Suppressor macrophage (primary cell): ENCODE data around the gene RBBP8NL.
A peak's percentile ranks its signal among the peaks of the same experiment; 100 is the strongest.

Source experiments
- DNase-seq, 4 experiments: peaks; one replicate each; pipeline ENCODE4 v3.0.0-alpha.2; 2020 to 2022

Gene RBBP8NL

DNA sequence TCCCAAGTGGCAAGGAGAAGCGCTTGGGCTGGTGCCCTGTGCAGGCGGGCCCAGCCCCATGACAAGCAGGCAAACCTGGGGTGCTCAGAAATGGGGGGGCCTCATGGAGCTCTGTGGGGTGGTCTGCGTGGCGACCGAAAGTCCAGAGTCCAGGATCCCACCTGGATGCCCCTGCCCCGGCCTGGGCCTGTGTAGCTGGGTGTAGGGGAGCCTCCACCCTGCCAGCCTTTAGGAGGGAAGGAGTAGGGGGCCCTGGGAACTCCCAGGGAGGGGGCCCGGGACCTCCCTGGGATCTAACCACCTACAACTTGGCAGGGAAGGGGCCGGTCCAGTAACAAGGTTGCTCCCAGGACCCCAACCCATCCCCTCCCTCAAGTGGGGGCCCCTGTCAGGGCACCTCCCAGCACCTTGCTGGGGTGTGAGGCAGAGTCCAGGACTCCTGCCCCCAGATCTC lies 55.7 kb downstream of the RBBP8NL start:
- DNase-seq: no peak

DNA sequence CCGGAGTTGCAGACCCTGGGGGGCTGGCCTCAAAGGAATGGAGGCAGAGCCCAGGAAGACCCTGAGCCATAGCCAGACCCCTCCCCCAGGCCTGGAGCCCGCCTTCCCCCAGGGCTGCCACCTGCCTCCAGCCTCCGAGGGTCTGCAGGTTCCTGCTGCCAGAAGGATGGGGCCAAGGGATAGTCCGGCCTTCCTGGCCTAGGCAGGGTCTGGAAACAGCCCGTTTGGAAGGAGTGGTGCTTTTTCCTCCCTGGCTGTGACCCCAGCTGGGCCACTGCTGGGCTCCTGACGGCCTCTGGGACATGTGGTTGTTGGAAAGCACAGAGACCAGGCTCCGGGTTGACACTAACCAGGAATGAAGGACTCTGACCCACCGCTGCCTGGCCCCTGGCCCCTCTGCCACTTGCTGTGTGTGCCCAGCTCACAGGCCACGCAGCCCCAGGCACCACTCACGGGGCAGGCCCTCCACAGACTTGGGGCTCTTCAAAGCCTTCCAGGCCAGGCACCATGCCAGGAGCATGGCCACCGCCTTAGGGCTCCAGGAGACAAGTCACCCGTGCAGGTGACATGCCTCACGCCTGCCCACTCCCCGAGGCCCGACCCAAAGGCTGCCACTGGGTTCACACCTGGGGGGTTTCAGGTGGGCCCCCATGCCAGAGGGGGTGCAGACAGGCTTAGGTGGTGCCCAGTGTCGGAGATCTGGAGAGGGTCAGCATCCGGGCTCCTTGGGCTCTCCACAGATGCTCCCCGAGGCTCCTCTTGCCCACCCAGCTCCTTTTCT lies 56.3 kb downstream of the RBBP8NL start:
- DNase-seq: no peak

DNA sequence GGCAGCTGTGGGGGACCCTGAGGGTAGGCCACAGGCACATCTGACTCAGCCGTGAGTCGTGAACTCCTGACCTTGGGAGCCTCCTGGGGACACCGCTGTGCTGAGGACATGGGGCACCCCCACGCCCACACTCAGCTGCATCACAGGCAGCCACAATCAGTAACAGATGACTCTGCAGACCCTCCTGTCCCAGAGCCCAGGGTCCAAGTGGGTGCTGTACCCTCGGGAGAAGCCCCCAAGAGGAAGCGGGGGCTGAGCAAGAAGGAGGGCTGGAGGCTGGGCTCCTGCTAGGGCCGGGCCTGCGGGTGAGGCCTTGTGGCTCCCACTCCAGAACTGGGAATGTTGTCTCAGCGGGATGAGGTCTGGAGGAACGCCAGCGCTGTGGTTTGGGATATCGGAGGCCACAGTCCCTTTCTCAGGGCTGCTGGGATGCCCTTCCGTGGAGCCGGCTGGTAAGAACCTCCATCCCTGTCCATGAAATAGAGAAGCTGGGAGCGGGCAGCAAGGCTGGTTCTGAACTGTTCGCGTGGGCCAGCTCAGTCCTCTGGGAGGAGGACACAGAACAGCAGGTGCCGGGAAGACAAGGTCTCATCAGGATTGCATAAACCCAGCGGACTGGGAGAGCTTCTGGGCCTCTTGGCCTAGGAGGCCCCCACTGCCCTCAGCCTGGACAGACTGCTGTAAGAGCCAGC lies 57.1 kb downstream of the RBBP8NL start:
- DNase-seq: peak; percentile 59 to 79 (median 72)

DNA sequence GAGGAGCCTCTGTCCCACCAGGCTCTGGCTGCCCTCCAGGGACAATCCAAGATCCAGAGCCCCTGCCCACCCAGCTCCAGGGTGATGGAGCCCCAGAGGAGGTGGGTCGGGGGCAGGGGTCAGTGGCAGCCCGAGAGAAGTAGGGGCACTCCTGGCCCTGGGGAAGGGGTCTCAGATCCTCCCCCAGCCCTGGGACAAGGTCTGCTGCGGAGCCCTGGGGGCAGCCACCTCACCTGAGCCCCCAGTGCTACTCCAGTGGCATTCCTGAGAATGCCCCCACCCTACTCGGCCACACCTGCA lies 57.6 kb downstream of the RBBP8NL start:
- no peak for DNase-seq

DNA sequence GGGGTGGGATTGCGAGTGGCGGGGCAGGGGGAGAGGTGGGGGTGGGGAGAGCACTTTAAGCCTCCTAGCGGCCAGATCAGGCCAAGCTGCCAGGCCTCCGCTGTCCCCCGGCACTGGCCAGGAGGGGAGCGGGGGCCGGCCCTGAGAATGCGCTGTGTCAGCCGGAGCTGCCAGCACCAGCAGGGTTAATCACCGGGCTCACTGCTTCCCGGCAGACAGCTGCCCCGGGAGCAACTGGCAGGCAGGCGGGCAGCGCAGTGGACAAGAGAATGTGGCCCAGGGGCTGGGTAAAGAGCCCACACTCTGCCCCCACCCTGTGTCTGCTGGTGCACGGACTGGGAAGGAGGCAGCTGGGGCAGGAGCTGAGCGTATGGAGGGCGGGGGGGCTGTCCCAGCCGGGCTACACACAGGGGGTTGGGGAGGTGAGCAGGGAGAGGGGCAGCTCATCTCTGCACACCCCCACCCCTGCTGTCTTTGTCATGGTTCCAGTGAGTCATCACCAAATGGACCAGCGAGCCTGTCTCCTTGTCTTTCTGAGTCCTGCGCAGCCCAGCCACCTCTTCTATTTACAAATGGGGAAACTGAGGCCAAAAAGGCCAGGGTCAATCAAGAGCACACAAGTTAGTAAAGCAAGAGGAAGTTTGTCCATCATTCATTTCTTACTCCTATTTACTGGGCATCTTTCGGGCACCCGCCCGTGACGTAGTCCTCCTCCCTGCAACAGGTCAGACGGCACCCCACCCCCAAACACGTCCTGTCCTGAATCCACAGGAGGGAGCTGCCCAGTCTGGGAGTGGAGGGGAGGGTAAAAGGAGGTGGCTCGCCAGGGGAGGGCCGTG lies 58.1 kb downstream of the RBBP8NL start:
- peak in 3 of 4 experiments; percentile 30 to 54 (median 40) for DNase-seq

DNA sequence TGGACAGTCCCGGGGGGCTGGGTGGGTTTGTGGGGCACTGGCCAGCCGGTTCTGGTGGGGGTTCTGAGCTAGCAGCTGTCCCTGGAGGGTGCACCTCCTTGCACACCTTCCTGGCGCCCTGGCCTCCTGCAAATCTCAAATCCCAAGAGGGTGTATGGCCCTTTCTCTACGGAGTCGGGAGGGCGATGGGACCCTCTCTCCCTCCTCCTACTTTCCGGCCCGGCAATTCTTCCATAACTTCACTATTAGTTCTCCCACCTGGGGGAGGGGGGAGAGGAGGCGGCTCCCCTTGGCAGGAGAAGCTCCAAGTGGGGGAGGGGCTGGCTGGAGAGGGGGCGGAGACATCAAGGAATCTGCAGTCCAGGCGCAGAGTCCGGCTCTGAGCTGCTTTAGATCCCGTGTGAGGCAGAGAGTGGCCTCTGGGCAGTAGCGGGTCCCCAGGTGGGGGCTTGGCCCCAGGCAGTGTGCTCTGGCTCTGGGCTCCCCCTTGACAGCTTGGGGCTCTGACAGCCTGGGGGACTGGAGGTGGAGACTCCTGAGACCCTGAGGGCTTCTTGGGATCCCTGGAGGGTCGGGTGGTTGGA lies 58.9 kb downstream of the RBBP8NL start:
- no peak for DNase-seq

DNA sequence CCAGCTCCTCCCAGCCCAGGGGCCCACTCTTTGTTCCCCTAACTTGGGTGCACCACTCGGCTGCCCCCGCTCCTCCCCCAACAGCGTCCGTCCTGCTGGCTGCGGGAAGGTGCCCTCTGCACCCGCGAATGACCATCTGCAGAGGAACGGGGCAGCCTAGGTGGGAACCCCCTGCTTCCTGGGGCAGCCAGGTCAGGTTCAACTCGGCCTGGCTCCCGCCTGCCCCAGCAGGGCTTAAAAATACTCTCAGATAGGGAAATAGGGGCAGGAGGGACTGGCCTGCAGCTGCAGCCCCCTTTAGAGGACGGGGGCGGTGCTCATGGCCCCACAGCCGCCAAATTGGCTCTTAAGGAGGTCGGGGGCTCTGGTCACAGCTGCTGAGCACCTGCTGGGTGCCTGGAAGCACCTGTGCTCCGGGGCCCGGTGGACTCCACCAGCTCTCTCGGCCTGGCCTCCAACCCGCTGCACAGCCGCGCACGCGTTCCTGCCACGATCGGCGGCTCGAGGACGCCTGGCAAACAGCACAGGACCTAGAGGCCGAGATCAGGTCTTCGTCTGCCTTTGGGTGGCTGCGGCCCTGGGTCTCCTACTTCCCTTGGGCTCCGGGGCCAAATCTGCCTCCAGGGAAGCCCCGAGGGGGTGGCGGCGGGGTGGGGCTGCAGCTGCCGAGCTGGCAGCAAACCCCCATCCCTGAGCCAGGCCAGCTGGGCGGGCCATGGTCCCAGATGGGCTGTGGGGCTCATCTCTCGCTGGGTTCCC lies 59.5 kb downstream of the RBBP8NL start:
- DNase-seq: peak in 2 of 4 experiments; percentile 25 to 33

DNA sequence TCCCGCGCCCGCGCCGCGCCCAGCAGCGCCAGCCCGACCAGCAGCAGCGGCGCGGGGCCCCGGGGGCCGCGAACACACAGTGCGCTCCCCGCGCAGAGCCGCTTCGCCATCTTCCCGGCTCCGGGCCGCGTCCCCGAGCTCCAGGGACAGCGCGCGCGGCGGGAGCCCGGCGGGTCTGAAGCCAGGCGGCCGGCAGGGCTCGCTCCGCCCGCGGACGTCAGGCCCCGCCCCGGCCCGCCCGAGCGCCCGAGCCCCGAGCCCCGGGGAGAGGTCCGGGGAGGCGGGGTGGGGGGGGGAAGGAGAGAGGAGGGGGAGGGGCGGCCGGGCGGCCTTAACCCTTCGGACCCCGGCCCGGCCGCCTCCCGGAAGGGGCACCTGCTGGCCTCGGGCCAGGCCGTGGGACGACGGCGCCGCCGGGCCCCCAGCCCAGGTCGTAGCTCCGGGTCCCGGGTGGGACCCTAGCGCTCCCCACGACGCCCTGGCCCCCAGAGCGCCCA lies 60.2 kb downstream of the RBBP8NL start, which contains the start of gene LAMA5:
TSS of gene LAMA5 (minus strand) at position 177 of the 497 bp plus-strand sequence. CDS start at position 110, 67 bp downstream.
- DNase-seq: peak; percentile 41 to 80 (median 56)

DNA sequence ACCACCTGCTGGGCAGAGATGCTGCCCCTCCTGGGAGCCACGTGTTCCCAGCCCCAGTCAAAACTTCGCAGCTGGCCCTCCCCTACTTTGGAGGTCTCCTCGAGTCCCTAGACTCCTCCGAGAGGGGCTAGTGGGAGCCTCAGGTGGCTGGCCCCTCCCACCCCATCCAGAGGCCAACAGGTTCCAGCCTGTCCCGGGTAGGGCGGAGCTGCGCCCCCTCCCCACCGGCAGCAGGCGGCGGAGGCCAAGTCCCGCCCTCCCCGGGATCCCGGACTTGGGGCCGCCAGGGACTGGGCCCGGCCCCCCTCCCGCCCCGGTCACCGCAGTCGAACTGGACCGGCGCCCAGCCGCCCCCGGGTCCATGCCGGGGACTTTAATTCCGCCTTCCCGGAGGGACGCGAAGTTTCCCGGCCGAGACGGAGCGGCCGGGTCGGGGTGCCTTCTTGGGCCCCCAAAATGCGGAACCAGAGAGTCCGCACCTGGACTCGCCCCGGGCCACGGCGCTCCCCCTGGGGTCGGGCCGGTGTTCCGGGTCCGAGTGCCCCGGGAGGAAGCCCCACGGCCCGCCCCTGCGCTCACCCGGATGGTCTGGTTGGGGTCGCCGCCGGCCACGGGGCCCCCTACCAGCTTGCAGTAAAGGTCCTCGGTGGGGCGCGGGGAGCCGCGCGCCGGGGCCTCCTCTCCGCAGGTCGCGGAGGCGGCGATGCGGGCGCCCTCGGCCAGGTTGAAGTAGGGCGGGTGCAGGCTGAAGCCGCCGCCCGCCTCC lies 60.8 kb downstream of the RBBP8NL start:
- peak in 2 of 4 experiments; percentile 12 to 30 for DNase-seq

DNA sequence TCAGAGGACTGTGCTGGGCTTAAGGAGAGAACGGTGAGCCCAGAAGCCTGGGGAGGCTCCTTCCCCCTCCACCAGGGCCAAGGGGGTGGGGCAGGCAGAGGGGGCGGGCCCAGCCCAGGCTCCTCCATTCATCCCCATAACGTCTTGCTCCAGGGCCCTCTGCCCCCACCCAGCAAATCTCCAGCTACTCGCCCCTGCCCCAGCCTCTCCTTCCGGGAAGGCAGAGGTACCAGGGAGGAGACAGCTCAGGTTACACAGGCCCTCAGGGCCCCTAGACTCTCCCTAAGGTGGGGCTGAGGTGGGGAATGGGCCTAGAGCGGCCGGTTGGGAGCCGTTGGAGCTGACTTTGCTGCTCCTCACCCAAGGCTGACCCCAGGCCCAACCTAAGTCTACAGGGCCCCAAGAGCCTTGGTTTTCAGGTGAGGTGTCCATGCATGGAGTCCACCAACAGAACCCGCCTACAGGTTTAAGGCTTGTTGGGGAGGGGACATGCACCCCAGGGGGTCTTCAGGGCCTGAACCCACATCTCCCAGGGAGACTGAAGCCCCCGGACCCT lies 61.4 kb downstream of the RBBP8NL start:
- no peak for DNase-seq

DNA sequence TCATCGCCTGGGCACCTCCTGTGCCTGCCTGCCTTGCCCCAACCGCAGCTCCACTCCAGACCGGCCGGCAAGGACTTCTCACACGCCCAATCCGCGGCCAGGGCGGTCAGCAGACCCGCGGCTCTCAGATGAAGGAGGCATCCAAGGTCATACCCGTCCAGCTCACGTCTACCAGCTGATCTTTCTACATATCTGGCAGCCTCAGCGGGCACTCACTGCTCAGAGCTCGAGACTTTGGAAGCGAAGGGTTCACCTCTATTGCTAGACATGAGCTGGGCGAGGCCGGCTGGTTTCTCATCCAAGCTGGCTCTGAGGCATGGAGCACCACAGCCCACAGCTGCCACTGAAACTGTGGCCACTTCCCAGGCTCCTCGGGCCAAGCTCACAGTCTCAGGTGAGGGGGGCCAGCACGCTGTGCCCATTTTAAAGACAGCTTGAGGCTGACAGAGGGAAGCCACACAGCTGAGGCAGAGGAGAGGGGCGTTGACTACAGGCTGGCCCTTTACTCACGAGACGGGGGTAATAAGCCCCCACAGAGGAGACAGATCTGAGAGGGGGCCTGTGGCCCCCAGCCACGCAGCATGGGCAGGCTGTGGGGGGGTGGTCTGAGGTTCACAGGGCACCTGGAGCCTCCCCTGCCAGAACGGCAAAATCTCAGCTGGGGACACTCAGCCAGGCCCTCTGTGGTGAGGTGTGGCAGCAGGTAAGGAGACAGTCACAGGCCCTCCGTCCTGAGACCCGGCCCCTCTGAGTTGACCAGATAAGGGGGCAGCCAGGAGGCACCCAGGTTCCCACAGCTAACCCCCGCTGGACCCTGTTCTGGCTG lies 62.2 kb downstream of the RBBP8NL start:
- no peak for DNase-seq

DNA sequence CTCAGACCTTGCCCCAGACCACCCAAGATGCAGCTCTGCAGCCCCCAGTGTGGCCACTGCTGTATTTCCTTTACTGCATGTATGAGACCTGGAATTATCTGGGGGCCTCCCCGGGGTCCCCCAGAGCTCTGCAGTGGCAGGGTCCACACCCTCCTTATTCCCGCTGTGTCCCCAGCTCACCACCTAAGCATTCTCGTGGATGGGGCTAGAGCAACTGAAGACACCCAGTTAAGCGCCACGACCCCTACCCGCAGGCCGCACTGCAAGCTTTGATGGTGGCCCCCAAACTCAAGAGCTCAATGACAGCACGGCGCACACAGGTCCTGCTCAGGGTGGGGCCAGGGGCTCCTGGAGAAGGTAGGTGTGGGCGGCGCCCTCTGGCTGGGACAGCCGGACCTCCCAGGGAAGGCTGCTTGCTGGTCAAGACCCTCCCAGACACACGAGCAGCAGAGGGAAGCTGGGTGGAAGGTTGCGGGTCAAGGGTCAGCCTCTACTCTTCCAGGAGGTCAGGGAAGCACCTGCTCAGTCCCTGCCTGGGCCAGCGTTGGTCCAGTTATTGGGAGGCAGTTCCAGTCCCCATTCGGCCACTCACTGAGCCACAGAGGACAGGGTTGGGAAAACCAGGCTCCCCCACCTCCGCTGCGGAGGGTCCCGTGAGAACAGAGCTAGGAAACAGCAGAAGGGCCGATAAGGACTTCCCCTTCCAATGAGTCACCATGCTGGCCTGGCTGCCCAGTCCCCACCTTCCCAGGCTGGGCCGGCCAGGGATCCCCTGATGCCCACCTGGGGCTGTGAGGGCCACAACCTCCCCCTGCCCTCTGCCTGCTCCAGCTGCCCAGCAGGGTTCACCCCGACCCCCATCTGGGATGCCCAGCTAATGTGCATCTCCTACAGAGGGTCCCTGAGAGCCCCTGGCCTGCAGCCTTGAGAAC lies 63.2 kb downstream of the RBBP8NL start:
- no peak for DNase-seq

DNA sequence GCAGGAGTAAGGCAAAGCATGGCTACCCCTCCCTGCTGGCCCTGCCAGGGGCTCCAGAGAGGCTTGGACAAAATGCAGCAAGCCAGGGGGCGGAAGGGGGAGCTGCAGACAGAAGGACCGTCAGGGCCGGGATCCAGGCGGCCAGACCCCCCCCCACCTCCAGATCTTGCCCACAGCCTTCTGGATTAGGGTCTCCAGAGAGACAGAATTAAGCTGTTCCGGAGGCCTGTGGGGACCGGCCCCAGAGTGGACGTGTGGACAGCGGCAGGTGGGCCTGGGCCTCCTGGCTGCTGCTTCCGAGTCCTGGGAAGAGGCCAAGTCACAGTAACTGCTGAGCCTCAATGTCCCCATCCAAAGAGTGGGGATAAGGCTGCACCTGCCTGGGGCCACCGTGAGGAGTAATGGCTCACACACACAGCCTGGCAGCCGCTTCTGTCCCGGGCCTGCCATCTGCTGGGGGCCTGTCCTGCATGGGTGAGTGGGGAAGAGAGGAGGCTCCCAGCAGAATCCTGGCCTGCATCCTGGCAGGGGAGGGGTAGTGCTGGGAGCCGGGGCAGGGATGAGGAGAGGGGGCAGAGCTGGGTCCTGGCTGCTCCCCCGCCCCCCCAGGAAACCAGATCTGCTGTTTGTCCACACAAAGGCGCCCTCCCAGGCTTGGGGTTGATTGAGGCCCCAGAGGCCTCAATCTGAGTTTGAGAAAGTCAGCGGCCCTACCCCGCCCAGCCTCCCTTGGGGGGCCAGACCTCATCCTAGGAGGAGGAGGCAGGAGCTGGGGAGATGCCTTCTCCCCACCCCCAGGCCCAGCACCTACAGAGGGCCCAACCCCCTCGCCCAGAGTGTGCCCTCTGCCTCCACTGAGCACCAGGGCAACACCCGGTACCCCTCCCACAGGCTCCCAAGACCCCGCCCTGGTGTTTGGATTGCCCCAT lies 64.1 kb downstream of the RBBP8NL start:
- DNase-seq: no peak

DNA sequence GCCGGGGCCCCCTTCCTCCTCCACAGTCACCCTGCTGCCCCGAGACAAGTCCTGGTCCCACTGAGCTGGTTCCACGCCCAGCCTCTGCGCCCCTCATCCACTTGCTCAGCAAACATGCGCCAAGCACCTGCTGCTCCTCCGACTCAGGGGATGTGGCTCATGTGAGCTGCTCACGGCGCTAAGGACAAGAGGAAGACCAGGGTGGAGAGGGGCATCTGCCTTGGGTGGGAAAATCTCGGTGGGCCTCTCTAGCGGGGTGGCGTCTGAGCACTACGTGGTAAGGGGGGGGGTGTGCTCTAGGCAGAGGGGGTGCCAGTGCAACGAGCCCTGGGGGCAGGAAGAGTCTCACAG lies 64.8 kb downstream of the RBBP8NL start:
- no peak for DNase-seq

DNA sequence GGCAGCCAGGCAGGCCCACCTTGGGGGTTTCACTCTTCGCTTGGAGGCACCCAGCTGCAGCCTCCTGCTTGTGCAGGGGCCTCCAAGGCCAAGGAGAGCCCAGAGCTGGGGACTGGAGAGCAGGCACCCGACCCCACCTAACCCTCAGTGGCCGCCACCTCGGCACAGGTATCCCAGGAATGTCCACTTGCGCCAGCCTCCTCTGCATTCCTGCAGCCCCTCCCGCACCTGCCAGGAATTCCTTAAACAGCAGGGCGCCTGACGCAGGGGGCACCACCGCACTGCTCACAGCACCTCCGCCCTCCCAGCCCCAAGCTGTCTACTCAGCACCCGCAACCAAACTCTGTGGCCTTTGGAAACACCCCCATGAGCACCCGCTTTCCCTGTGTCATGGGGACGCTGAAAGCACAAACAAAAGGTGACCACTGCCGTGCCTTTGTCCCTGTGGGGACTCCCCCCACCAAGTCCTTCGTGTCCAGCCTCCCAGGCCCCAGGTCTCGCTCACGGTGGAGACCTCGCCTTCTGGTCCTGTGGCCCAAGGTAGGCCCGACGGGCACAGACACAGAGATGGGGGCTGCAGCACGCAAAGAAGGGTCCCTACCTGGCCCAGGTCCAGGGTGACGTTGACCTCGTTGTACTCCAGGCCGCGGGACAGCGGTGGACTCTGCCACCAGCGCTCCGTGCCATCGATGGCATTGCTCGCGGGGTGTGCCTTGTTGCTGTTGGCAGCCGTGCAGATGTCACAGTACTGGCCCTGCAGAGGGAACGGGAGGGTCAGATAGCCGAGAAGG lies 65.3 kb downstream of the RBBP8NL start:
- DNase-seq: no peak
